HL-60/S4 treated with phorbol 12-myristate 13-acetate at 8.2 ng/mL for 4 days and 3 days (cell line): Measurements from ENCODE around the gene PDHX.

Source experiments
- in situ Hi-C: fragments of 300-500 bp; cut with MboI; formaldehyde crosslinking; loops from 2 replicates; pipeline ENCODE4 v1.15.0; 2022; ENCODE audit warnings: low sequenced_read_pairs

The PDHX gene

DNA sequence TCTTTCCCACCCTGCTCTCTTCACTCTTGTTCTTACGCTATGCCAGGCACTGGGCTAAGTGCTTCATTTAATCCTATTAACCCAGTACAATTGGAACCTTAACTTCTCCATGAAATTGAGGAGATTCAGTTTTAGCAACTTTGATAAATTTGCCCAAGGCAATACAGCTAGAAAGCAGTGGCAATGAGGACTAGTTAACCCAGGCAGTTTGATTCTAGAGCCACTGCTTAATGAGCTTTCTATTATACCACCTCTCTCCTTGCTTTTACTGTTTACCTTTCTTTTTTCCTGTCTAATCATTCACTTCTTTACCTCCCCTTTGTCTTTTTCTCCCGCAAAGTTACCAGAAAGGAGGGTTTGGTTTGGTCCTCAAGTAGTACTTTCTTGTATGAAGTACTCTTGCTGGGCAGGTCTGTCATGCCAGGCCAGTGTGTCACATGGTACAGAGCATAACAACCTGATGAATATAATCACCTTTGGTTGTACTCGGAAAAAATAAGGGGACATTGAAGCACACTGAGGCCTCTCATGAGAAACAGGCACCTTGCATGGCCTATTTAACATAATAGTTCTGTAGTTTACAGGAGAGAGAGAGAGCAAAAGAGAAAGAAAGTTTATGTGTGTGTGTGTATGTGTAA is 70.6 kb downstream of the PDHX start:
- in situ Hi-C loops = no loop called here

DNA sequence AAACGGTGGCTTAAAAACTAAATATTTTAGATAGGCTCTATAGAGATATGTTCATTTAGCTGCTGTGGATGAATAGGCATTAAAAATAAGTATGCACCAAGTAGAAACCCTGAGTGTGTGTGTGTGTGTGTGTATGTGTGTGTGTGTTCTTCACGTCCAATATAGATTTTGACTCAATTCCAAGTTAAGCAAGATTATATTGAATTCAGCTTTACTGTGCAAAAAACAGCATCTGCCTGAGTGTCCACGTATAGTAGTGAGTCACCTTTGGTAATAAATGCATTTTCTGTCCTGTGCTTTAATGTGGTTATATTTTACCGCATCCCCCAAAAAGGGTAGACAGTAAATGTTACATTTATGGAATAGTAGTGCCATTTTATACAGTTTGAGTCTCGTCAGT is 71.2 kb downstream of the PDHX start:
- in situ Hi-C loops = no loop called here

DNA sequence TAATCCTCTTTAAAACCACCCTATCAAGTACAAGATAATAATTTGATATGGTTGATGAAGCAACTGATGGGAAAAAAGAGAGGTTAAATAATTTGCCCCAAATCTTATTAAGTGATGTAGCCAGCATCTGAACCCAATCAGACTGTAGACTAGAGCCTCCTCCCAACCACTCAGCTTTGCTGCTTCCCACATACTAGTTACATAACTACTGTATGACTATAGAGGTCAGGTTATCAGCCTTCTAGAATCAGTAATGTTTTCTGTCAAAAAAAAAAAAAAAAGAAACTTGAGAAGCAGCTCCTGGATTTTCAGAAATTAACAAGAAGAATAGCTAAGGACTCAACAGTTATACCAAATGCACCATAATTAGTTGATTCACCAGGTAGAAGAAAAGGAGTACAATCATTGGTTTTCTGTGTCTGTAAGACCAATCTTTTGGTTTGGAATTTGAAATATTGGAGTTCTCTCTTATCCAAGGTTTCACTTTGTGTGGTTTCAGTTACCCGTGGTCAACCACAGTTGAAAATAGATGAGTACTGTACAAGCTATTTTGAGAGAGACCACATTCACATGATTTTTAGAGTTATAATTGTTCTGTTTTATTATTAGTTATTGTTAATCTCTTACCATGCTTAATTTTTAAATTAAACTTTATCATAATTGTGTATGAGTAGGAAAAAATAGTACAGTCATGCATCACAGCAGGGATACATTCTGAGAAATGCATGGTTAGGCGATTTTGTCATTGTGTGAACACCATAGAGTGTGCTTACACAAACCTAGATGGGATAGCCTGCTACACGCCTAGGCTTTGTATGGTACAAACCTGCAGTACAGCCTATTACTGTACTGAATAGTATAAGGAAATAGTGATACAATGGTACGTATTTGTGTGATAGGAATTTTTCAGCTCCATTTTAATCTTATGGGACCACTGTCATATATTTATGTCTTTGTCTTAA is 72.2 kb downstream of the PDHX start:
- in situ Hi-C loops = no loop called here

DNA sequence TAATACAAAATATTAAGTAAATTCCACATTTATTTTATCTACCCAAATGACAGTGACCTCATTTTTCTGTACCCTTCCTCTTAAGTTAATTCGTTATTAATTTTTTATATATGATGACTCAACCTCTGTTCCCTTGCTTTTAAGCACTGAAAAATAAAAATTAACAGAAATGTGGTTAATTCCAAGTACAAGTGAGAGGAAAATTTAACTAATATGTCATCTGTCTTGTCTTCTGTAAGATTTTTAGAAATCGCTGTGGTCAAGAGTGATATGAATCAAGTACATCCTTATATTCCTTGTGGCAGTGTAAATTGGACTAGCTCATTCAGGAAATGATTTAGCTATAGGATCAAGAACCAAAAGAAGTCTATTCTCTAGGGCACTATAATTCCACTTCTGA is 74.5 kb downstream of the PDHX start:
- in situ Hi-C loops = no loop called here

DNA sequence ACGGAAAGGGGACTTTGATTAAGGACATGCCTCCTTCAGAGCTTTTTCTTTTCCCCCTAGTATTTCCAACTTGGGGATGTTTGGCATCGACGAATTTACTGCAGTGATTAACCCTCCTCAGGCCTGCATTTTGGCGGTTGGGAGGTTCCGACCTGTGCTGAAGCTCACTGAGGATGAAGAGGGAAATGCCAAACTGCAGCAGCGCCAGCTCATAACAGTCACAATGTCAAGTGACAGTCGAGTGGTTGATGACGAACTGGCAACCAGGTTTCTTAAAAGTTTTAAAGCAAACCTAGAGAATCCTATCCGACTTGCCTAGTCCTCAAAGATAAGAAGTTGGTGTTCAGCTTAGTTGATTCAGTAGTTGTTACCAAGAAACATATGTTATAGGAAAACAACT is 78.4 kb downstream of the PDHX start:
- in situ Hi-C loops = no loop called here

DNA sequence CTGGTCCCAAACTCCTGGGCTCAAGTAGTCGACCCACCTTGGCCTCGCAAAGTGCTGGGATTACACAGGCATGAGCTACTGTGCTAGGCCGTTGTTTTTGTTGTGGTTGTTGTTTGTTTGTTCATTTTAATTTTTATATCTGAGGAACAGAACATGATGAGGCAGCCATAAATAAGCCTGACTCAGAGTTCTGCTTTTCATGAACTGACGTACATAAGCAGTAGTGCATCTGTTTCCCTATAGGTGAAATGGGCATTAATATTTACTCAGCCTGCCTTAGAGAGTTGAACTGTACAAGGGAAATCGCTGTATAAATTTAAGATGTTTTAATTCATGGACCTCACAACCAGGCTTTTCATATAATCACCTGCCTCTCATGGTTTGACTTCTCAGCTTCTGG is 80.5 kb downstream of the PDHX start:
- in situ Hi-C loops = no loop called here

DNA sequence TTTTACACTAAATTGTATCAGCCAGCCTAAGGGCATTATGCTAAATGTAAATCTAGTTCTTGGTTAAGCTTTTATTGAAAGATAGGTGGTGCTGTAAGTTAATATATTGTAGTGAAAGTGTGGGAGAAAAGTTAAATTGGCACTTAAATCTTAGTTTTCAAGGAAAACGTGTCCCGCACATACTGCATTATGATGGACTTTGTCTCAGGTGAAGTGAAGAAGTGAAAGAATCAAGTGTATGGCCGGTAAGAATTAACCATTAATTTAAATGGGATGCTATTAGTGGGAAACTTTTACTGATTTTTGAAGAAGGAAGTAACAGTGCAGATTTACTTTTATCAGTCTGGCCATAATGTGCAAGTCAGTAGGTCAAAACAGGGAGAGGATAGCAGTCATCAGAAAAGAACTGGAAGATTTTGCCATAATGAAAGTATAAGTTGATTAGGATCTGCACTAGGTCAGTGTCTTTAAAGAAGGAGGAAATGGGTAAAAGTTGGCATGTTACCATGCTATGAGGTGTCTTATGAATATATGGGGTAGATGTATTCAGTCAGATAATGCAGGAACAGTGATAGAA is 81.6 kb downstream of the PDHX start:
- in situ Hi-C loops = no loop called here

DNA sequence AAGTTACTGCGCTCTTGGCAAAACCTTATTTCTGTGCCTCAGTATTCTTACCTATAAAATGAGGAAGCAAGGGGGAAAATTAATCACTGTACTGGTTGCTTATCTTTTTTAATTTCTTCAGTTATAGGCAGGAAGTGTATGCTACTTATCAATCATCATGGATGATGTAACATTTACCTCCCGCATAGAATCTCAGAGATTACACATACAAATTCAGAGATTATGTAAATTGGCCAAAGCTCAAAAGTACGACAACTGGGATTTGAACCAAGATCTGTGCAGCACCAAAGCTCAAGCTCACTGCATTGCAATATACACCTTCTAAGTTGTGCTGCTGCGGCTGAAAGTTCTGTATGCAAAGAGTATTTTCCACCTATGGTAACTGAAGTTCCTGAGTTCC is 83.0 kb downstream of the PDHX start:
- in situ Hi-C loops = no loop called here

DNA sequence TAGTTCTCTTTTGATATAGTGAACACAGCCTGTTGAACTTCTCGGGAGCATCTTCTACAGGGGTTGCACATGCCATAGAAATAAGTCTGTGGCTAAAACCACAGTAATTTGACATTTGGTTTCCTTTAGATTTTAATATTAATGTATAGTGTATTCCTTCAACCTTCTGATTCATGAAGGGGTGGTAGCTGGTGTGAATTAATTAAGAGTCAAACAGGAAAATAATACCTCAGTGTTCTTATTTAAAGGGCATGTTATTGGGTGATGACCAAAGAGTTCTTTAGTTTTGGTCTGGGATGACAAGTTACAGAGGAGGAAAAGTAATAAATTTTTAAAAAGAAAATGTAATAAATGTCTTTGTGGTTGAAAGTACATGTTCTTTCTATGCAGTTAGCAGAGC is 86.8 kb downstream of the PDHX start:
- in situ Hi-C loops = no loop called here

DNA sequence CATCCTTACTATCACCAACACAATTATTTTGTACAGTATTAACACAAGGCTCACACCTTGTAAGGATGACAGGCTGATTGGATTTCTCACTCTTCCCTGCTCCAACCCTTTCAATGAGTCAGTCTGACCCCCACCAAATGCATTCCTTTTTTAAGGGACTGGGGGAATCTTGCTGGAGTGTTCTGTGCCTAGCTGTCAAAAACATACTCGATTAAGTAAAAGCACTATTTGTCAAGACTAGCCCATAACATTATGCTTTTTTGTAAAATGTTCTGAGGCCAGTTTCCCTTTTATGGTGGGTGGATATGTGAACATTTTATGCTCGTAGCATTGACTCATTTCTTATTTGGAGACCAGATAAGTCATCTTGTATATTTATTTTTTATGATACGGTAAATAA is 87.2 kb downstream of the PDHX start:
- in situ Hi-C loops = no loop called here

DNA sequence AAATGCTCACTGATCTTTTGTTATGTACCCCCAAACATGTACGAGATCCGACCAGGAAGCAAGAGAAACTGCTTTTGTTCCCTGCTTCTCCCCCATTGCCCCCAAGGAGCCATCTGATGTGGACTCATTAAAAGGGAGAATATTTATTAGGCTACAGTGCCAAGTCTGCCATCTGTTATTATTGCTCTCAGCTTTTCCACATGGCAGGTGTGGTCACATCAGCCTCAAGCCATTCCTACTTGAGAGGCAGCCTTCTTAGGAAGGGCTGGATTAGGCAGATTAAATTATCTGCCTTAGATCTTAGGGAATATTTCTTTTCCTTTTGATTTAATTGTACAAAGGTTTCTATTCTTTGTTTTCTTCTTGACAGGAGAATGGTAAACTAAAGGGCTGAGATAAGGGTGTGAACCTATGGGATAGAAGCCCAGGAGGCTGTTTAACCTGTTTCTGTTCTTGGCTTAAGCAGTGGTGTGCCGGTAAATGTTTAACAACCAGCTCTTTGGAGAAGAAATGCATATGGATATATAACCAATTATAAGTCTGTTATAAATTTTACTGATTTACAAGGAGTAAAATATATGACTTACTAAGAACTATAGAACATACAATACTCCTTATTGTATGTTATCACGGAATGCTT is 88.8 kb downstream of the PDHX start:
- in situ Hi-C loops = no loop called here

DNA sequence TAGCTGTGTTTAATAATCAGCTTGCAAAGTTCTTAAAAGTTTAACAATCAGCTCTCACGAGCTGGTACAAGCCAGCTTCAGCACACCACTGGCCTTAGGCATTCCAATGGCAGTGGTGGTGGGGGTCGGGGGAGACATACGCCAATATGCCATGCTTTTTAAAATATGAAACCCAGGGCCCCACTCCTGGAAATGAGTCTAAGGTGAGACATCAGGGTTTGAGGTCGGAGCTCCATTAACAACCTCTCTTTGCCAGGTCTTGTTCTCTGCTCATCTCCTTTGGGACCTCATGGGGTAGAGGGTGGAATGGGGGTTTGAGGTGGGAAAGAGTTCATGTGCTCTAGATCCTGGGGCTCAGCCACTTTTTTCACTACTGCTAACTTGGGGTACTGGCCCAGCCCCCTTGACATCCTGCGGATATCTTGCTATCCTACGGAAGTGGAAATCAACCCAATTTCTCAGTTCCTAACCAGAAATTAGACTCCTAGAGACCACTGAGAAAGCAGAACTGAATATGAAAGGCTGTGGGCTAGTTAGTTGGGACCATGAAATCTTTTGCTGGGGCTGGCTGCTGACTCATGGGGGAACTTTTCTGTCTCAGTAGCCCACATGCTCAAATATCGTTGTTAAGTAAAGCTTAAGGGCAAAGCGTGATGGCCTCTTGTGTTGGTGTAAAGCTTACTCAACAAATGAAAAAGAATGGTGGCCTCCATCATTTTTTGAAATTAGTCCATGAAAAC is 90.1 kb downstream of the PDHX start:
- in situ Hi-C loops = no loop called here

DNA sequence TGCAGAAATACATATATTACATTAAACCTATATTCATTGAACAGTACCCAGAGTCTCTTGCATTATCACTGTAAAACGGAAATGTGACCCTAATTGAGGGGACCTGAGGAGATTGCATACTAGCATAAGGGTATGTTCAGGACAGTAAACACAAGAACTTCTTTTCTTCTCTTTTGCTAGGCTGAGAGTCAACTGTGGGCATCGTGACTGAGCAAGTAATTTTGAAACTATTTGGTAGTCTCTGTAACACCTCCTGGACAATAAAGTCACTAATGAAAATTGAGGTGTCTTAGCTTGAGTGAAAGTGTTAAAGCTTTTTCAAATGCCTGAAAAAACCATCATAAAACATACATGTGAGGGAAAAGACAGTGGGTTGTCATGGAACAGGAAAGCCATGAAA is 90.9 kb downstream of the PDHX start:
- in situ Hi-C loops = no loop called here

DNA sequence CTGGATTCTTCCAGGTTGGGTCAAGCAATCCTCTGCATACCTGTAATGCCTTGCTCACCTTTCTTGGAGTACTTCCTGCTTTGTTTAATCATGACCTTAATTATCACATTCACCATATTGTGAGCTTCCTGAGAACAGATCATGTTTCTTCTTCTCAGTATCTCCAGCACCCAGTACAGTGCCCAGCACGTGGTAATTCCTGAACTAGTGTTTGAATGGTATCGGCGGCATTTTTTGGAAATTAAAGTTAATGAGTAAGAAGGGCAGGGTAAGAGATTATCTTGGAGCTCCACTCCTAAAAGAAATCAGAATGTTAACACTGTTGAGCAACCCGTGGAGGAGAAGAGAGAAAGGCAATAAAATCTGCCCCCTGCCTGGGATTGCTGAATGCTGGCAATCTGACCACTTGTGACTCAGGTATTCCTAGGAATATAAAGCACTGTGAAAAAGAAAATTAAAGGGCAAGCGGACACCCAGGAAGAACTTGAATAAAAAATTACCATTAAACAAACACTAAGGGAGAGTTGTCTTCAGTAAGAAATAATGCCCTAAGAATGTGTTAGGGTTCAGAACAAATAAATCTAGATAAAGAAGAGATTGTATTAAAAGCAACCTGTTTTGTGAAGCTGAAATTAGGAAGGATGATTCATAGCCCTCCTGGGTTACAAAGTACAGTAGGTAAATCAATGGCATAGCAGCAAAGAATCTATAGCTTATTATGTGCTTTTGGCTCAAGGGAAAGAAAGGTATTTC is 92.9 kb downstream of the PDHX start:
- in situ Hi-C loops = no loop called here

DNA sequence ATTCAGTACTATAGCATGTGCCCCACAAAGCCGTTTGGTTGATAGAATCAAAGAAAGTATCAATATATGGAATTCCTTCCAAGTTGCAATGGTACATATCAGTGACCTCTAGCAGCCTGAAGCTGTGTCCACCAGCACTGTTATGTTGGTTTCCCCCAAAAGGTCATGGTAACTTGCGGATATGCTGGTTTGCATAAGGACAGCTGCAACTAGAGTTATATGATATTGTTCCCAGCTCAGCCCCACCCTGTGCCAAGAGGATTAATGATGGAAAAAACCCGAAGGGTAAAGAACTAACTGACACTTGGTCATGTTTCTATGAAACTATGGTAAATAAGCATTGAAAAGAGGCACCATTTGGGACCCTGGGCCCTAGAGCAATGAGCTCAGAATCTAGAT is 93.5 kb downstream of the PDHX start:
- in situ Hi-C loops = no loop called here

DNA sequence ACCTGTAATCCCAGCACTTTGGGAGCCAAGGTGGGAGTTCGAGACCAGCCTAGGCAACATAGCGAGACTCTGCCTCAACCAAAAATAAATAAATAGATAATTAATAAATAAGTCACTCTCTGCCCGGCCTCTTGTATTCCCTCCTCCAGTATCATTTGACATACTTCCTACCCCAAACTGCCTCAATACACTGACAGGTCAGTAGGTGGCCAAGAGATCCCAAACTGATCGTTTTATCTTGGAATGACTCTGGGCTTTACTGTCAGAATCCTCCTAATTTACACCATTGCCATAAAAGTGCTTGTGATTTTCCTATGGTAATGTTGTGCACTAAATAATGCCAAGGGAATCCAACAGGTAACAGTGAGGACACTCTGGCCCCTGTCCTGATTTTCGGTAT is 94.2 kb downstream of the PDHX start:
- in situ Hi-C loops = no loop called here

DNA sequence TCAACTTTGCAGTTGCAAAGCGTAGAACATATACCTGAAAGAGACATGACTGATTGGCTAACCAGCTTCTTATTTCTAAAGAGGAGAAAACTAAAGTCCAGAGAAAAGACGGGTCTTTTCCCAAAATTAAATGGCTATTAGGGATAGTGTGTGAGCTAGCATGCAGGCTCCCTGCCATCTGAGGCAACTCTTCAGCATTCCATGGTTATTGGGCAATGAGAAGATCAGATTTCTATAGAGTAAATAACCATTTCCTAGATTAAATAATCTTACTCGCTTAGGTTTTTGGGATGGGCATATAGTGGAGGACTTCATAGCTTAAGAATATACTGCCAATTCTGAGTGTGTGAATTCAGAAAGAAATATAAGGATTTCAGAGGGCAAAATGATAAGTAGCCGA is 95.0 kb downstream of the PDHX start:
- in situ Hi-C loops = no loop called here

DNA sequence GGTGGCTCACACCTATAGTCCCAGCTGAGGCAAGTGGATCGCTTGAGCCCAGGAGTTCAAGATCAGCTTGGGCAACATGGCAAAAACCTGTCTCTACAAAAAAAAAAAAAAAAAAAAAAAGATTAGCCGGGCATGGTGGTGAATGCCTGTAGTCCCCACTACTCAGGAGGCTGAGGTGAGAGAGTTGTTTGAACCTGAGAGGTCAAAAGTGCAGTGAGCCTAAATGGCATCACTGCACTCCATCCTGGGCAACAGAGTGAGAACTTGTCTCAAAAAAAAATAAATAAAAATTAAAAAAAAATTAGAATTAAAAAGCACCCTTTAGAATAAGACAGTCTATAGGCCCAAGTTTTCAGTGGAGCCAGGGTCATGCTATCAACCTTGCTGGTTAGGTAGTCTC is 95.5 kb downstream of the PDHX start:
- in situ Hi-C loops = no loop called here

DNA sequence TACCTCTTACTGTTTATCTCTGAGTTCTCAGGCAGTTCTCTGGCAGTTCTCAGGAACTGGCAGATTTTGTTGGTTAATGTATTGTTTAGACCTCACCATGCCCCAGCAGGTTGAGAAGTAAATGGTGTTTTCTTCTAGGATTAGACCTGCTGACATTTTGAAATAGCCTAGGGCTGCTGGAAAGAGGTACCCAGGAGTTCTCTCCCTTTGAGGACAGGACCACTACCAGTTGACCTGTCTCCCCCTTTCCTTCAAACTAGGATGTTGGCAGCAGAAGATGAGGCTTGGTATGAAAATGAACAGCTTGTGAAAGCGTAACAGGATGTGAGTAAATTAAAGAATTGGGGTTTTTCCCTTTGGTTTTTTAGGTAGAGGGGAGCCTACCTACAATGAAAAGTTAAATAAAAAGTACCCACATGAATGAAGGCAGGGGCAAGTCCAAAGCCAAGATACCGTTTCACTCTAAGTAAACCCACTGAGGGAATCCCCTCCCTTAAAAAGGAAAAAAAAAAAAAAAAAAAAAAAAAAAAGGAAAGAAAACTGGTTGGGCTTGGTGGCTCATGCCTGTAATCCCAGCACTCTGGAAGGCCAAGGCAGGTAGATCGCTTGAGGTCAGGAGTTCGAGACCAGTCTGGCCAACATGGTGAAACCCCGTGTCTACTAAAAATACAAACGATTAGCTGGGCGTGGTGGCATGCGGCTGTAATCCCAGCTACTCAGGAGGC is 96.2 kb downstream of the PDHX start:
- in situ Hi-C loops = no loop called here
